Stimulated activated CD4-positive, alpha-beta T cell treated with anti-CD3 and anti-CD28 coated beads, TNF-alpha, amount 100 ng/mL, for 1 hour (primary cell): ENCODE results near the gene TESMIN.

Source experiments
- DNase-seq, 3 donors: peaks; one replicate each; pipeline ENCODE4 v3.0.0-alpha.2; 2020; ENCODE audit warnings: low read depth in 3 of 3, low spot score in 1 of 3

Gene TESMIN, protein sequence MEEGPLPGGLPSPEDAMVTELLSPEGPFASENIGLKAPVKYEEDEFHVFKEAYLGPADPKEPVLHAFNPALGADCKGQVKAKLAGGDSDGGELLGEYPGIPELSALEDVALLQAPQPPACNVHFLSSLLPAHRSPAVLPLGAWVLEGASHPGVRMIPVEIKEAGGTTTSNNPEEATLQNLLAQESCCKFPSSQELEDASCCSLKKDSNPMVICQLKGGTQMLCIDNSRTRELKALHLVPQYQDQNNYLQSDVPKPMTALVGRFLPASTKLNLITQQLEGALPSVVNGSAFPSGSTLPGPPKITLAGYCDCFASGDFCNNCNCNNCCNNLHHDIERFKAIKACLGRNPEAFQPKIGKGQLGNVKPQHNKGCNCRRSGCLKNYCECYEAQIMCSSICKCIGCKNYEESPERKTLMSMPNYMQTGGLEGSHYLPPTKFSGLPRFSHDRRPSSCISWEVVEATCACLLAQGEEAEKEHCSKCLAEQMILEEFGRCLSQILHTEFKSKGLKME

DNA sequence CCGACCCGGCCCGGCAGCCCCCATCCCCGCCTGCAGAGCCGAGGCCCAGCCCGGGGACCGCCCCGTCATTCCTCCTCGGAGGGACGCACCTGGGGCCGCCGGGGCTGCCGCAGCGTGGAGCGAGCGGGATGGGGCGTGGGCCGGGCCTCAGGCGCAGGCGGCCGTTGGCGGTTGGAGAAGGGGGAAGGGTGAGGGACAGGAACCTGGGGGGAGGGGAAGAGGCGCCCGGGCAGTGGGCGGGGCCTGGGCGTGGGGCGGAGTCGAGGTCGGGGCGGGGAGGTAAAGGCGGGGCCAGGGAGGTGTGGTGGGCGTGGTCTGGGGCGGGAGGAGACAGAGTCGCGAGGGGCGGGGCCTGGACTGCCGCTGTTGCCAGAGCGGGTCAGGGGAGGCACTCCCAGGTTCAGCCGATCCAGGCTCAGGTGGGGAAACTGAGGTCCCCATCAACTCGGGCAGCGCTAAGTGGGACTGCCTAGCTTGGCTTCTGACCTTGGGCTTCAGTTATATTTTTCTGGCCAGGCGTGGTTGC, at the start of gene TESMIN:
Gene TESMIN (minus strand): TSS at position 190 of the 526 bp plus-strand sequence. CDS start 860 bp downstream, outside the sequence.
- DNase-seq: peak; percentile 80 to 92 (median 89)

DNA sequence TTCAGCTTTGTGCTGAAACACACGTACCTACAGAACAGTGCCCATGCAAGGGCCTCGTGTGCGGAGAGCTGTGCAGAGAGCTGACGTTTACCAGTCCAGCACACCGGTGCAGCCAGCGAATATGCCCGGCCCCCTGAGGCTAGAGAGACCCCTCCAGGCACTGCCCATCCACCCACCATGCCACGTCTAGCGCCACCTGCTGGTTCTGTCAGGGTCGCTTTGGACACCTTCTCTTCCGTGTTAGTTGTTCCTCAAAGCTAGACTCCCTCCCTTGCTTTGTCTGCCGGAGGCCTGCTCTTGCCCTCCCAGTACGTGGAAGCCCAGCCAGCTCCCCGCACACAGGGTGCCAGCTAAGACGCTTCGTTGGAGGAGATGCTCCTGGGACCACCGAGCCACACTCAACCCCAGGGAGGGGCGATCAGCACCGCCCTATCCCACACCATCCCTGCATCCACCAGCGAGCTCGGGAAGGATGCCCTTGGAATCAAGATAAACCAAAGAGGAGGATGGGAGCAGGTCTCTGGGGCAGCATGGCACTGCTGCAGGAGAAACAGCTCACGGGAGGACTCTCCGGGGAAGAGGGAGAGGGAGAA, 47.0 kb upstream of the TESMIN start:
- peak in 2 of 3 donors; percentile 5 to 33 for DNase-seq

DNA sequence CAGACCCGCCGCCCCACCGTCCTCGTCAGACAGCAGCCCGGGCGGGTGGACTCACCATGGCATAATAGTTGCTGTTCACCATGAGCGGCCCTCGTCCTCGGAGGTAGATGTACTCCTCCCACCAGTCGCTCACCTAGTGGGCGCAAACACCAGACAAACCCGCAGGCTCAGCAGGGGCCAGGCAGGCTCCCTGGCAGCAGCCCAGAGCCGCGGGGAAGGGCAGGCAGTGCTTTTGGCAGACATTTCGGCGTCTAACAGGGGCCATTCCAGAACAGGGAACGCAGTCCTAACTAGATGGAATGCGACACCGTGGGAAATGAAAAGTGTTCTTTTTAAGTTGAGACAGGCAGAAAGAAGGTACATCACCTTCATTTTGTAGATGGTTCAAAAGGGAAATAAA, 45.5 kb upstream of the TESMIN start:
- no peak for DNase-seq

DNA sequence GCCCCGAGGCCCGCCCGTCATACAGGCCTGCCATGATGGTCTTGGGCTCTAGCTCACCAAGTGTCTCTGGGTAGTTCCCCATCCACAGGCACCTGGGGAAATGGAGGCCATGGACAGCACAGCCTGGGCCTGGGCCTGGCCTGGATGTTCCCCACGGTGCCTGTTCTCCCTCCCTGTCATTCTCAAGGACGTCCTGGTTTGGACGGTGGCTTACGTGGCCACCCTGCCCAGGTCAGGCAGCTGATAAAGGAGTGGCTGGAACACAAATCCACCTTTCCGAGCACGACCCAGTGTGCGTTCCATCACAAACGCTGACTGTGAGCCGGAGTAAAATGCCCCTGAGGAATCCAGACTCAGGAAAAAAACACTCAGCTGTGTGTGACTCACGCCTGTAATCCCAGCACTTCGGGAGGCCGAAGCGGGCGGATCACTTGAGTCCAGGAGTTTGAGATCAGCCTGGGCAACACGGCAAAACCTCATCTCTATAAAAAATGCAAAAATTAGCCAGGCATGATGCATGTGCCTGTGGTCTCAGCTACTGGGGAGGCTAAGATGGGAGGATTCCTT, 41.2 kb upstream of the TESMIN start:
- no peak for DNase-seq

DNA sequence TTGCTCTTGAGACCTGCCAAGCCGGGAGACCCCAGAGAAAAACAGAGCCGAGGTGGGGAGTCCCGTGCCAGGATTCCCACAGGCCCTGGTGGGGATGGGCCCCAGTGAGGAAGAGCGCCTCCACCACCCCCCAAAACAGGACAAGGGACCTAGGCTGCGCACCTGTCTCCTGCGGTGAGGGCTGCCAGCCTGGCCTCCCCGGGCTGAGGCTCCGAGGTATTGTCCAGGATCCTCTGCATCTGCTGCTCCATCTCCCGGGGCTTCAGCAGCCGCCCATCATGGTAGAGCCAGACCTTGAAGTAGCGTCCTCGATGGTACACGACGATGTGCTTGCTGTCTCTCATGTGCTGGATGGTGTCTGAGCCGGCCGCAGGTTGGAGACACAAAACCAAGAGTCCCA, 33.3 kb upstream of the TESMIN start:
- no peak for DNase-seq

DNA sequence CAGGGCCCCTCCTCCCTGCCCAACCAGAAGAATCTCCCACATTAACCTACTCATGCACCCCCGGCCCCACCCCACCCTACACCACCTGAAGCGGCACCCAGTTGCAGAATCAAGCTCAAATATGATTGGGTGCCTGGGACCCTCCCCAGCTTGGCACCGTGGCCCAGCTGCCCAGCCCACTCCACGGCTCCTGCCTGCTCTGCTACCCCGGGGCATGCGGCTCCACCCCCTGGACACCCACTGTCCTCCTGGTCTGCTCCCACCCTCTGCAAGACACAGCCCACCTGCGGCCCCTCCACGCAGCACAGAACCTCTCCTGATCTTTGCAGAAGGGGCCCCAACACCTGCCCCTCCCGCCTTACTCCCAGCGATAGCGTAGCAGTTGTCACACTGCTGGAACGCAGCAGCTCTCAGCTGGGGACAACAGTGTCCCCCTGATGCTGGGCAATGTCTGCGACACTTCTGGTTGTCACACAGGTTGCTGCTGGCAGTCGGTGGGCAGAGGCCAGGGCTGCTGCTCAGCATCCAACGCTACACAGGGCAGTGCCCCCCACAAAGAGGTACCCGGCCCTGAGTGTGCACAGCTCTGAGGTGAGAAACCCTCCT, 32.0 kb upstream of the TESMIN start:
- DNase-seq: no peak

DNA sequence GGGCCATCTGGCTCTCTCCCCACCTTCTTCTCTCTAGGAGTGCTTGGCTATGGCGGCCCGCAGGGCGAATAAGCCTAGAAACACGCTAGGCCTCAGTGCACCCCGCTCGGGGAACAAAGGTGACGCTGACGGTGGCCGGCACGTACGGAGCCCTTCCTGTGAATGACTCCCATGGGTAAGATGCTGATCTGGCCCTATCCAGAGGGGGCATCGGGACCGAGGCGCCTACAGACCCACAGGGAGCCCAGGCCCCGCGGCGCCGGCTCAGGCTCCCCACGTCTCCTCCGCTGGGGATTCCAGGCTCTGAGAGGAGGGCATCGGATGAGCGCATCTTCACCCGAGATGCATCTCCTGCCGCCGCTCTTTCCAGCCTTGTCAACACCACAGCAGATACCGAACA, 31.4 kb upstream of the TESMIN start:
- no peak for DNase-seq

- no peak for DNase-seq
Observed at GRCh38 chr11:68780829-68781228, 29.5 kb upstream of the TESMIN start.

- no peak for DNase-seq
Observed at GRCh38 chr11:68778205-68778604, 26.9 kb upstream of the TESMIN start.

- no peak for DNase-seq
Observed at GRCh38 chr11:68776442-68777235, 25.3 kb upstream of the TESMIN start.

GRCh38 chr11:68775951-68776388, 24.6 kb upstream of the TESMIN start:
- DNase-seq: no peak

DNA sequence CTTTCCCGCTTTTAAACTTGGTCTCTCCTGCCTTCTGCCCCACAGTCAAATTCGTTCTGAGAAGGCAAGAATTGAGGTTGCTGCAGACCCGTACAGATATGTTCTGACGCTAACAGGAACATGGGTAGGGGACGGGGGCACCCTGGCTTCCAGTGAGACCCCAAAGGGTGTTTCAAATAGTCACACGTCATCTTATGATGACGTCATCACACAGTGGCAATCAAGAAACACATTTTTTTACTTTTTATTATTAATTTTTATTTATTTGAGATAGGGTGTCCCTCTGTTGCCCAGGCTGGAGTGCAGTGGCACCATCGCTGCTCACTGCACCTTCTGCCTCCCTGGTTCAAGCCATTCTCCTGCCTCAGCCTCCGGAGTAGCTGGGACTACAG, 22.9 kb upstream of the TESMIN start:
- no peak for DNase-seq

- no peak for DNase-seq
Observed at GRCh38 chr11:68773521-68774193, 22.3 kb upstream of the TESMIN start.

DNA sequence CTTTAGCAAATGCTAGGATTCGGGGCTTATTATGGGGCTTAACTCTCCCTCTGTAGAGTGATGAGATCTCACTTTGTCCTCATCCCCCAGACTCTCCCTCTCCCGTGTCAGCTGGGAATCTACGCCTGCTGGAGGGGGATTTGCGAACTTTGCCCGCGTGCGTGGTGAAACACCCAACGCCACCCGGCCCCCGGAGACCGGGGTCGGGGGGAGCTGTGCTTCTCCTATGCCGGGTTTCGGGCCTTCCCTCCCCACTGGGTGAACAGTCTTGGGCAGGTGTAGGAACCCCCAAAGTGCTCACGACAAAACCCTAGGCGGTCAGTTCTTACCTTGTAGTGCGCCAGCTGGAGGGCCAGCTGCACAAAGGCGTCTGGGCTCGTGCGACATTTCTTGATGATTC, 21.6 kb upstream of the TESMIN start:
- DNase-seq: no peak

- no peak for DNase-seq
Observed at GRCh38 chr11:68770781-68771180, 19.5 kb upstream of the TESMIN start.

DNA sequence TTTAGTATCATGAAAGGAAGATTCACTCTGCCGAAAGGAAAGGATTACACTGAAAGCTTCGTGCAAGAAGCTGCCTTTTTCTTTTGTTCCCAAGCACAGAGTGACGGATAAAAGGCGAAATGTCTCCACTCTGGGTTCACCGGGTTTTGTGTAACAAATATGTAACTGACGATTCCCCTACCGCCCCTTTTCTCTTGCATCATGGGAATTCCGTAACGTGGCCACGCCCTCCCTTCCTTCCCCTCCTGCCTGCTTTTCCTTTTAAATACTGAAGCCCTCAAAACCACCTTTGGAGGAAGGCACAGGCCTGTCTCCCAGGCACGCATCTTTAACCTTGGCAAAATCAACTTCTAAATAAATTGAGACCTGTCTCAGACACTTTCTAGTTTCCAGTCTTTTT, 16.4 kb upstream of the TESMIN start:
- DNase-seq: no peak

DNA sequence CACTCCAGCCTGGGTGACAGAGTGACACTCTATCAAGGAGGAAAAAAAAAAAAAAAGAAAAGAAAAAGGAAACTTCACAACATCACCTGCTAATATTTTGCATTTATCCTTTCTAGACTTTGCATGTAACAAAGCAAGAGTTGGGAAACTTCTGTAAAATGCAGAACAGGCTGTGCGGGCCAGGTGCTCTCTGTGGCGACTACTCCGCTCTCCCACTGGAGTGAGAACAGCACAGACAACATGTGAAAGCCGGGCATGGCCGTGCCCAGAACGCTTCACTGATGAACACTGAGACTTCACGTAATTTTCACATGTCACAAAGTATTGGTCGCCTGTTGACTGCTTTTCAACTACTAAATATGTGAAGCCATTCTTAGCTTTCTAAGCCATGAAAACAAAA, 15.5 kb upstream of the TESMIN start:
- no peak for DNase-seq

DNA sequence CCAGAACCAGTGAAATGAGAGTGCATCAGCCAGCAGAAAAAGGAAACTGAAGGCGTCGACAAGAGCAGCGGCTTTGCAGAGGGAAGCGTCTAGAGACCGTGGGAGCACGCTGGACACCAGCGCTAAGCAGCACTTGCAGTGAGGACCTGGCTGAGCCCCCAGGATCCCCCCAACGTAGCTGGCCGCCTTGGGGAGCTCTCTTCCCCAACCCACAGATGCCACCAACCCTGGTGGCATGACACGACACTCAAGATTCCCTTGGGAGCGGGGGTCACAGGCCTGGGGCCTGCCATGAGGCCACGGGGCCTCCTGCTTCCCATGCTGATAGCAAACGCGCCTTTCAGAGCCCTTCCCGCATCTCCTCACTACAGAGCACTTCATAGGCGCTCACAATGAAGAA, 13.4 kb upstream of the TESMIN start:
- DNase-seq: no peak

GRCh38 chr11:68763926-68764657, 12.8 kb upstream of the TESMIN start:
- DNase-seq: no peak
